Measurements from ENCODE around the gene ATP8A2. TPM values are rescaled to one million over a fixed set of nuclear protein-coding genes. Genes with fewer than 3 reads are reported as not detected.

ATP8A2 gene
- total and polyA plus RNA-seq, 2 of the 8 experiments (the other 6 are each of a cell fraction or from before 2014, with no cell fraction given) = 2.4 to 8.3 TPM

- TF ChIP-seq CHD7 (IDR thresholded peaks at IDR 0.05; ENCODE audit: insufficient replicate concordance, low read length) = no peak
Measured at GRCh38 chr13:25731037-25731436, 359.3 kb downstream of the ATP8A2 start (continued).

Data from H1 (cell line).